Prostate gland (tissue), 2 donors: ENCODE results near the gene ACACB.

Source experiments
- POLR2A ChIP-seq: fragments of 450-650 bp; IDR thresholded peaks from one replicate; pipeline ENCODE4 v1.6.1; 2016; ENCODE audit warnings: antibody characterized with exemption, mild to moderate bottlenecking
- TF ChIP-seq, protein P1 (sequence below), 4 experiments: fragments of 200-600 bp in 2 of 4; fragments of 450-650 bp in 2 of 4; sonication (generic) in 2 of 4; IDR thresholded peaks; 1 replicate in 3 of 4; 2 replicates in 1 of 4; pipeline ENCODE4 v1.5.1; 2016 to 2019; ENCODE audit warnings: antibody characterized with exemption in 4 of 4, mild to moderate bottlenecking in 2 of 4, moderate library complexity in 2 of 4

DNA sequence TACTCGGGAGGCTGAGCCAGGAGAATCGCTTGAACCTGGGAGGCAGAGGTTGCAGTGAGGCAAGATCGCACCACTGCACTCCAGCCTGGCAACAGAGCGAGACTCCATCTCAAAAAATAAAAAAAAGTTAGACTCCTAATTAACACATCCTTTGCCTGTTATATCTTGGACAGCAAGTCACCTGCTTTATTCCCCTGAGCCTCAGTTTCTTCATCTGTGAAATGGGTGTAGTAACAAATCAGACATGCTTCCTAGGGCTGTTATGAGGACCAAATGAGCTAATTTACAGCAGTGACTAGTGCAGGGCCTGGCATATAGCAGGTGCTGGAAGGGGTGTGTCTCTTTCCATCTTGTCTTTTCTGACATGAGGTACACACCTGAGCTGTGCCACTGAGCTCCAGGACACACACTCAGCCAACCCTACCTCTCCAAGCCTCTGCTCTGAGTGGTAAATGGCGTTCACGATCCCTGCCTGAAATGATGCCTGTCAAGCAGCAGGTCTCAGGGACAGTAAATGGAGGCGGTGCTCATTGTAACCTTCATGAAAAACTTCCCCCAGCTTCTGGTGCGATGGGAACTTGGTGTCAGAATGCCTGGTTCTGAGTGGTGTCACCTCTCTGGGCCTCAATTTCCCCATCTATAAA is 161.0 kb downstream of the ACACB start:
- no peak for TF ChIP-seq POLR2A
- TF ChIP-seq, protein P1, sequence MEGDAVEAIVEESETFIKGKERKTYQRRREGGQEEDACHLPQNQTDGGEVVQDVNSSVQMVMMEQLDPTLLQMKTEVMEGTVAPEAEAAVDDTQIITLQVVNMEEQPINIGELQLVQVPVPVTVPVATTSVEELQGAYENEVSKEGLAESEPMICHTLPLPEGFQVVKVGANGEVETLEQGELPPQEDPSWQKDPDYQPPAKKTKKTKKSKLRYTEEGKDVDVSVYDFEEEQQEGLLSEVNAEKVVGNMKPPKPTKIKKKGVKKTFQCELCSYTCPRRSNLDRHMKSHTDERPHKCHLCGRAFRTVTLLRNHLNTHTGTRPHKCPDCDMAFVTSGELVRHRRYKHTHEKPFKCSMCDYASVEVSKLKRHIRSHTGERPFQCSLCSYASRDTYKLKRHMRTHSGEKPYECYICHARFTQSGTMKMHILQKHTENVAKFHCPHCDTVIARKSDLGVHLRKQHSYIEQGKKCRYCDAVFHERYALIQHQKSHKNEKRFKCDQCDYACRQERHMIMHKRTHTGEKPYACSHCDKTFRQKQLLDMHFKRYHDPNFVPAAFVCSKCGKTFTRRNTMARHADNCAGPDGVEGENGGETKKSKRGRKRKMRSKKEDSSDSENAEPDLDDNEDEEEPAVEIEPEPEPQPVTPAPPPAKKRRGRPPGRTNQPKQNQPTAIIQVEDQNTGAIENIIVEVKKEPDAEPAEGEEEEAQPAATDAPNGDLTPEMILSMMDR (IDR thresholded peaks at IDR 0.05): no peak
